ENCODE measurements around the gene UBE2D2.
A peak's percentile ranks its signal among the peaks of the same experiment; 100 is the strongest.

UBE2D2 gene

DNA sequence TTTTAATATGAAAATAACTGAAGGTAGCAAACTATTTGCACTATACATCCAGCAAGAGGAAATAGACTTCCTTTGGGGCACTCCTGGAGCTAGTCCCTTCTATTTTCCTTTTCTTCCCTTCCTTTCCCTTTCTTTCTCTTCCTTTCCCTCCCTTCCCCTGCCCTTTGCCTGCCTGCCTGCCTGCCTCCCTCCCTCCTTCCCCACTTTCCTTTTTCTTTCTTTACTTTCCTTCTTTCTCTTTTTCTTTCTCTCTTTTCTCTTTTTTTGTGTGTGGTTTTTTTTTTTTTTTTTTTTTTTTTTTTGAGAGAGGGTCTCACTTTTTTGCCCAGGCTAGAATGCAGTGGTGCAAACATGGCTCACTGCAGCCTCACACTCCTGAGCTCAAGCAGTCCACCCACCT lies 69.7 kb downstream of the UBE2D2 start:
- DNase-seq: peak in 3 of 42 donors; percentile 6 to 39 (median 34)
- intact Hi-C loops (cut with DNase I): no loop called here

DNA sequence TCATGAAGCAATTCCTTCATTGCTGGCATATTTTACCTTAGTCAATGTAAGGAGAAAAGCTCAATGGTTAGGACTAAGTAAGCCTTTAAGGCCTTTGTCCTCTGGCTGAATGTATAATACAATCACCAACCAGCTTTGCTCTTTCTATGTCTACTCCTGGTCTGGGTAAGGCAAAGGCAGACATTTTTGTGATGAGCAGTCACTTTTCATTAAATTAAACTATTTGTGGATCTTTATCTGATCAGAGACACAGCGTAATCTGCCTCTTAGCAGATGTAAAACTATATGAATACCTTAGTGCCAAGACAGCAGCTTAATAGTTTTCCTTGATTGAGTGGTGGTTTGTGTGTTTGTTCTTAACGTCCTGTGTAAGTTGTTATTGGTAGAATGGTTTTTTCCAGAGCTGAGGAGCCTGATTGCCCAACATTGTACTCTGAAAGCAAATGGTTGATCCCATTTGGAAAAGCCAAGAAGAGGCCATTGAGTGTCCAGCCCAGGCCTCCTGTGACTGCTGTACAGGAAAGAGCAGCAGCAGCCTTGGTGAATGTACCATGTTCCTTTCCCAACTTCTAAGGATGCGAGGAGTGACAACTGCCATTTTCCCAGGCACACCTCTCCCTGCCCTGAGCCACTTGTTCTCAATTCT lies 70.5 kb downstream of the UBE2D2 start:
- peak in 3 of 42 donors; percentile 4 to 29 (median 20) for DNase-seq
- intact Hi-C loops (cut with DNase I): no loop called here

DNA sequence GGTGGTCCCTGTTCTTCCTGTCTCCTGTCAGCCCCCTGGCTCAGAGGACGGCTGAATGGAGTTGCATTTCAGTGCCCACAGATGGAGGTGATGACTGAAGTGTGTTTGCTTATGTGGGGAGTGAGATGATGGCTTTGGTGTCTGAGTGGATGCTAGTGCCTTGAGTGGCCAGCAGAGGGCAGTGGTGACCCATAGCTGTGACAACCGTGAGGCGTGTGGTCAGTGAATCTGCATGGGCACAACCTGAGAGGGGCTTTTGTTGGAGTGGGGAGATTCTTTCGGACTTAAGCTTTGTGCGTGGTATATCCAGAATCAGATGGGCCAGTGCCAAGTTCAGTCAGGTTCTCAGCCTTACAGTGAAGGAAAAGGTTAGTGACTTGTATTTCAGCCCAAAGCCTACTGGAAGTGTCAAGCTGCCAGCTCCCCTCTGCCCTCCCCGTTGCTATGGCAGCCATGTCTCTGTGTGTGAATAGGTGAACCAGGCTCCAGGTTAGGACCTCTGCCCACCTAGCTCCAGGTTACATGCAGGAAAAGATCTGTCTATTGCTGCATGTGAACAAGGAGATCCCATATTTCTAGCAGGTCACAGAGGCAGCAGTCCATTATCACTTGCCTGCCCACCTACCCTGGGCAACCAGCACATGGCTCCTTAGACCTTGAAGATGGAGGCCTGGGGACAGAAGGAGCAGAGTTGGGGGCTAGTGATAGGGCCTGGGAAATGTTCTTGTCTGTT lies 72.3 kb downstream of the UBE2D2 start:
- peak; percentile 45 to 92 (median 80) for DNase-seq
- intact Hi-C loops (cut with DNase I): loop anchor here (1.0 to 2.0 kb wide), 2 partner anchors 15 to 132 kb away; partner anchors contain the start of gene CXXC5

DNA sequence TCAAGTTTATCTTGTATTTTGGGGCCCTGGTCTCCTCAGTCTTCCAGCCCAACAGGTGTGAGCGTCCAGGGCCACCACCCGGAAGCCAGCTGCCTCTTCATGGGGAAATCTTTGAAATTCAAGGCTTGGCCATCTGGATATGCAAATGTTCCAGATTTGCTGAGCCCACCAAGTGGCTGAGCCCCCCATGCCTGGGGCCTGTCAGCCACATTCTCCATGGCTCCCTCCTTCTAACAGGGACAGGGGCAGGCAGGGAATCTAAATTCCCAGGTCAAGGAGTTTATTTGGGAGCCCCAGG lies 72.8 kb downstream of the UBE2D2 start:
- intact Hi-C loops (cut with DNase I): loop anchor here (2.0 kb wide), 1 partner anchor 15 kb away; the partner anchor contains the start of gene CXXC5

DNA sequence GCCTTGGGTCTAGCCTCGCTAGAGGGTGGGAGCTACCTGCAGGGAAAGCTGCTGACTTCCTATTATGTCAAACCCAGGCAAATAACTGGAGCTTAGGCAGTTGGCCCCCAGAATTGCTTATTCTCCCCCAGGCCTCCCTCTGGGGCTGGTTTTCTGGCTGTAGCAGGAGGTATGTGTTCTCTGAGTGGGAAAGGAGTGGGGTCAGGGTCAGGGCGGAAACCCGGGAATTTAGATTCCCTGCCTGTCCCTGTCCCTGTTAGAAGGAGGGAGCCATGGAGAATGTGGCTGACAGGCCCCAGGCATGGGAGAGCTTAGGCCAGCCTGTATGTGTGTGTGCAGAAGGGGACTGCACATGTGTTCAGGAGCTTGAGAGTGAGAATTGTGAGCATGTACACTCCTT lies 73.4 kb downstream of the UBE2D2 start:
- DNase-seq: peak in 4 of 42 donors; percentile 1 to 26 (median 16)
- intact Hi-C loops (cut with DNase I): loop anchor here (2.0 kb wide), 1 partner anchor 14 kb away; the partner anchor contains the start of gene CXXC5

More for the DNA sequence above, 72.8 kb downstream of the UBE2D2 start:
- DNase-seq: peak in 4 of 42 donors; percentile 4 to 32 (median 24)

DNA sequence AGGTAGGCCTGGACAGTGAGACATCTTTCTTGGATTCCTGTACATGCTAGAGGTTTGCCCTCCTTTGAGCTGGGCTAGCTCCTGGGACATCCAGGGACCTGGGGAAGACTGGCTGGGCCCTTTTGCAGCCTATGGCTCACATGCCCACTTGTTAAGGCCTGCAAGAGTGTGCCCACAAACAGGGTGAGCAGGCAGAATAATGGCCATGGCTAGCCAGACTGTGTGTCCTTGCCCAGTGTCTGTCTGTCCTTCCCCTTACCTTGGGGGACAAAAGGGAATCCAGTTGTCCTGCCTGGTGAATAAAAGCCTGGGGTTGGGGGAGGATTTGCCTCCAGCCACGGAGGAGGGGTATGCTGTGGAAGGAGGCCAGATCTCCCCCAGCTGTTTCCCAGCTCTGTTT lies 74.1 kb downstream of the UBE2D2 start:
- intact Hi-C loops (cut with DNase I): loop anchor here (2.0 kb wide), 1 partner anchor 14 kb away; the partner anchor contains the start of gene CXXC5
- peak in 4 of 42 donors; percentile 3 to 35 (median 12) for DNase-seq

DNA sequence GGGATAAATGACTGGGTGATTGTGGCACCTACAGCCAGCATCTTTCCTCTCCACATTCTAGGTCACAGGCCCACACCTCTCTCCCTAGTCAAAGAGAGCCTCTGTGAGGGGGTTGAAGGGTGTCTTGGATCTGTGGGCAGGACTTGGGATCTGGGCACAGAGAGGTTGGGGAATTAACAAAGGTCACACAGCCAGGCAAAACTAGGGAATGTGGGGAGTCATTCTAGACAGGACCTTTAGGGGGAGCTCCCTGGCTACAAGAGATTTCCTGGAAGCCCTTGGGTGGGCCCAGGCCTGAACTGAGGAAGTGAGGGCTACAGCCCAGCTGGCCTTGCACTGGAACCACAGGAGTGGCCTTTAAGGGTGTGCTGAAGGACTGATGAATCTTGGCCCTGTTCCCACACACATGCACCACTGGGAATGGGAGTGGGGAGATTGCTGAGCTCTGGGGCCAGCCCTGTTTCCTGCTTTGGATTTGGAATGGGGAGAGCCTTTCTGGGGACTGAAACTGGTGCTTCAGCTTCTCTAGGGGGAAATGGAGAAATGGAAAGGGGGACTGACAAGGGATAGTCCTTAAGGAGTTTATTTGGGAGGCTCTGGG lies 74.6 kb downstream of the UBE2D2 start:
- intact Hi-C loops (cut with DNase I): loop anchor here (2.0 kb wide), 1 partner anchor 13 kb away; the partner anchor contains the start of gene CXXC5
- DNase-seq: peak in 36 of 42 donors; percentile 41 to 86 (median 66)

DNA sequence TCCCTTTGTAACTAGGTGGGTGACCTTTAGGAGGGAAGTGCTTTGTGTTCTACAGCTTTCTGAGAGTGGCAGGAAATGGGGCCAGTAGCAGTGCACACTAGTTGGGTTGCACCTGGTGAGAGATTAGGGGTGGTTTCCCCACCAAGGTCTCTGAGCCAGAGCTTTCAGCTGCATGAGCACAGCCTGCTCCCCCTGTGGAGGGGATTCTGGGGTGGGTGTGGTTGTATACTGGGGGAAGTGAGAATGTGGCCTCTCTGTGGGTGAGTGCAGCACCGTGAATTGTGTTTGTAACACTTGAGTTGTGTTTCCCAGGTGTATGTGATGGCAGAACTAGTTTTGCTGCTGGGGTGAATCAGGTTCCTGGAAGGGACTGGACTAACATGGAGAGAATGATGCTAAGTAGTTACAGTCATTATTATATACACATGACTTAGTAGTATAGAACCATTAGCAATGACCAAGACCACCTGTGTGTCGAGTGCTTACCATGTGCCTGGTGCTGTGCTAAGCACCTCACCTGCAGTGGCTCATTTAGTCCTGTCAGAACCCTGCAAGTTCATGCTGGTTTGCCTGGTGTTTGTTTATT lies 75.2 kb downstream of the UBE2D2 start:
- peak in 7 of 42 donors; percentile 7 to 42 (median 15) for DNase-seq
- intact Hi-C loops (cut with DNase I): no loop called here

DNA sequence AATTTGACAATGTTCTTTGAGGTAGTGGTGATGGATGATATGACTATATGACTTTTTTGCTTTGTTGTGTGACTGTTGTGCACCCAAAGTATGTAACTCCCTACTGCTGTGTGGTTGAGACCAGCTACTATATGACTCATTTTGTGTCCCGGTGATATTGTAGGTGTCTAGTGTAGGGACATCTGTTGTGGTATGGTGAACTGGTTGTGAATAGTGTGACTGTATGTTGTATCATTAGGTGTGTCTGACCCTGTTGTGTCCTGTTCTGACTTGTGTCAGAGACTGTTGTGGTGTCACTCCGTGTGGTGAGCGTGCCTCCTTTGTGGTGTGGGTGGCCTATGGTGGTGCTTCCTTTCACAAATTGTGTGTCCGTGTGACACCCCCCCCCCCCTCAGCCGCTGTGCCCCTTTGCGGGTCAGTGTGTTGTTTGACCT lies 75.9 kb downstream of the UBE2D2 start:
- peak in 1 of 42 donors; percentile 24 for DNase-seq
- intact Hi-C loops (cut with DNase I): no loop called here

DNA sequence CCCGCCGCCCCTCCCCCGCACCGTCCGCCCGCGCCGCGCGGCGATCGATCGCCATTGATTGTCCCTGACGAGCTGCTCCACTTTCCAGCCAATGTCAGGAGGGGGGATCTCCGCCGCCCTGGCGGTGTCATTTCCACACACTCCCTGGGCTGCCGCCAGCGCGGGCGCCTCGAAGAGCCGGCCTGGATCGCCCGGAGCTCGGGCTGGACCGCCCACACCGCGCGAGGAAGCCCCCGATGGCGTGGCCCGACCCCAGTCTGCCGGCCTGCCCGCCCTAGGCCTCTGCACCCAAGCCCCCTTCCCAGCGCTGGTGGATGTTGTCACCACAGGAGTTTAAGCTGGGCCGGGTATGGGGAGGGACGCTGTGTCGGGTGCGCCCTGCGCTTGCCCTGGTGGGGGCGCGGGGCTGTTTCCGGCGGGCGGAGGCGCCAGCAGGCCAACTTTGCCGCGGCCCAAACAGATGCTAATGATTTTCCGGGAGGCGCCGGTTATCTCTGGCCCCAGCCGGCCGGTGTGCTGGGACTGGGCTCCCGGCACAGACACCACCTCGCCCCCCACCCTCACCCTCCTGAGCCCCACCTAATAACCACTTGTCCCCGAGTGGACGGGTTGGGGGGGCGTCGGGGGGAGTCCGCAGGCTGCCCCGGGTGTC lies 76.4 kb downstream of the UBE2D2 start:
- peak in 41 of 42 donors; percentile 69 to 94 (median 84) for DNase-seq
- intact Hi-C loops (cut with DNase I): no loop called here

DNA sequence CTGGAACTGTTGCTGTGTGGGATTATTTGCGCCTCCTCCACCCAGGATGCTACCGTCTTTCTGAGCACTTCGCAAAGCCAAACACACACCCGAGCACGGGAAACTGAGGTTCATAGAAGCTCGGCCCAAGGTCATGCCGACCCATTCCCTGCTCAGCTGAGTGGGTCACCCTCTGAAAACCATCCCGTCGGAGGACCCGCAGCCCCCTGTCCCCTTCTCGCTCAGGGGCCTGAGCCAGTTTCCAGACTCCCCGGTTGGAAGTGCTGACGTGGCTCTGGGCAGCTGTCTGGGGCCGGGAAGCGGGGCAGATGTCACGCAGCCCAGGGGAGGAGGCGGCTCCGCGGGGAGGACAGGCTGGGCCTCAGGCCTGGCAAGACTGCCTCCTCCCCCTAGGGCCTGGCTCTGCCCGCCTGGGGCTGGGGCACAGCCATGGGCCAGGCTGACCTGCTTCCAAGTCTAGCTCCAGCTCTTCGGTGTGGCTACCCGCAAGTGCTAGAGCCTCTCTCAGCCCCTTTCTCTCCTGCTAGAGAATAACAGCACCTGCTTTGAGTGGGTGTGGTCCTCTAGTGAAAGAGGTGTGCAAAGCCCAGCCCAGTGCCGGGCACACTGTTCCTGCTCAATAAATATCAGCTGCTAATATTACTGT lies 77.1 kb downstream of the UBE2D2 start:
- DNase-seq: peak; percentile 68 to 95 (median 88)
- intact Hi-C loops (cut with DNase I): no loop called here

DNA sequence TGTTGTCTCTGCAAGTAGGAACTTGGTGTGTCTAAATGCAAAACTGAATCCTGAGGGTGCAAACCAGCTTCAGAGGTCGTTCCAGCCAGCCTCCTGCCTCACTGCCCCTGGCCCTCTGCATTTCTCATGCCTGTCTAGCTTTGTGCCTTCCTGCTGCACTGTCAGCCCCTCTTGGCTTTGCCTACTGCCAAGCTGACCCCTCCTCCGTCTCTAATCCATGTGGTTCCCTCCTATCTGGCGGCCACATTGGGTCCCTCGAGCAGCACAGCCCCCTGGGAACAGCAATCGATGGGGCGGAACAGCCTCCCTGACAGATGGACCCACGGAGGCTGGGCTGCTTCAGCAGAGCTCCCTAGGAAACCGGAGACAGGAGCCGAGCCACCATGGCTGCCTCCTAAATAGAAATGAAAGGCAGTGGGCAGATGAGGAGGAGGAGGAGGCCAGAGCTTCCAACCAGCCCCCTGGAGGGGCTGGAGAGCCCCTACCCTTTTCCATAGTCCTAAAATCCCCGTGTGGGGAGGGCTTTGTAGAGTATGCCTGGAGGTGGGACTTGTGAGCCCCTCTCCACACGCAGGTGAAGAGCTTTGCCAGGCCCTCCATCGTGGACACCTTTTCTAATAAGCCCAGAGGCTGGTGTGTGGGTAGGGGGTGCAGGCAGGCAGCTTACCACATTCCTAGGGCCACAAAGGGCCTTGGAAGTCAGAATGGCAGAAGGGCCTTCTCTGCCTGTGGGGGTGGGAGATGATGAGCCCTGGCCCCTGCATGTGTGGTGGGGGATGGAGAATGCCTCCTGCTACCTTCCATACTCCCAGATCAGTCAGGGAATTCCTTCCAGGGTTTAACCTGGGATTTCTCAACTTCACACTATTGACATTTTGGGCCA lies 77.8 kb downstream of the UBE2D2 start:
- intact Hi-C loops (cut with DNase I): no loop called here
- peak in 12 of 42 donors; percentile 2 to 39 (median 16) for DNase-seq

DNA sequence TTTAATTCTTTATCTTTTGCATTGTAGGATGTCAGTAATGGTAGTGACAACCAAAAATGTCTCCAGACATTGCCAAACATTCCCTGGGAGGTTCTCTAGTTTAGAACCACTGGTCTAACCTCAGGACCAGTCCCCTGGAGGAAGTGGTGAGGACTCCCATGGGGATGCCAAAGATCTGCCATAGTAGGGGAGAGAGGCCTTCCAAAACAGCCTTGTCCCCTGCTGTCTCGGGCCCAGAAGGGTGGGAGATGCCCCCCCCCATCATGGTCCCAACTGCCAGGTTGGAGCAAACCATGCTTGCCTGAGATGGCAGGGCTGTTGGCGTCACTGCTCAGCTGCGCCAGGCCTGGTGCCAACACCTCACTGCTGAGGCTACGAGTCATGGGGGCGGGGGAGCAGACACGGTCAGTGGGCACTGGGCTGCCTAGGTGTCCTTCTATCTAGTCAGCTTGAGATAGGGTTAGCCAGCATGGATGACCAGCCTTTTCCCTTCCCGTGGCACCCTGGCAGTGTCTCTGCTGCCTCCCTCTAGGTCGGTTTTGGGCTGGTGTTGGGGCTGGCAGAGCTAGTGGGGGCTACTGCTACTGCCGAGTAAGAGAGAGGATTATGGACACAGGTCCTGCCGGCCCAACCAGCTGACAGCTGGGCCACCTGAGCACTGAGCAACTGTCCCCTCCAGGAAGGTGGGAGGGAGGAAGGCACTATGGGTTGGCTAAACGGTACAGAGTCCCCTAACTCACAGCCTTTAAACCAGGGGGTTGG lies 78.7 kb downstream of the UBE2D2 start:
- peak in 37 of 42 donors; percentile 42 to 86 (median 64) for DNase-seq
- intact Hi-C loops (cut with DNase I): no loop called here

DNA sequence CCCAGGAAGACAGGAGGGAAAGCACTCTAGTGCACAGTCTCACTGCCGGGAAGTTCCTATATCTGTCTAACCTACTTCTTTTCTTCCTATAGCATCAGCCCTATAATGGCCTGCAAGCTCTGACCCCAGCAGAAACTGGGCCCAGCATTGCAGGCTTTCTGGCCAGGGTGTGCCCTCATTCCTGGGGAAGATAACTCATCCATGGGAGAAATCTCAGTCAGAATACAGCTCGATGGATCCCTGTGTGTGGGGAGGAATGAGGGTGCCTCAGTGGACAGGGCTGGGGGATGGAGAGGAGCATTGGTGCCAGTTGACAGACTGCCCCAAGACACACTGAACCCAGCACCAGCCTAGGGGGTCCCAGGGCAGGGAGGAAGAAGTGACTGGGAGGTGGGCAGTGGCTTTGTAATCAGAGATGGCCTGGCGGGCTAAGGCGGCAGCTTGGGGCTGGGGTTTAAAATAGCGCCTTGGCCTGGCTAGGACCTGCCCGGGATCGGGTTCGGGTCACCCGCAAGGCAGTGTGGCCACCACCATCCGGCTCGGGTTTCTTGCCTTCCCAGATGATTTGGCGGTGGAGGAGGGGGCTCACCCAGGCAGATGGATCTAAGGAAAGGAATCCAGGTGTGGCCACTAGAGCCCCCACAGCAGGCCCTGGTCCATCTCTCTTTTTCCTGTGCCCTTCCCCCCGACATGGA lies 79.4 kb downstream of the UBE2D2 start:
- intact Hi-C loops (cut with DNase I): no loop called here
- peak in 11 of 42 donors; percentile 3 to 41 (median 17) for DNase-seq

DNA sequence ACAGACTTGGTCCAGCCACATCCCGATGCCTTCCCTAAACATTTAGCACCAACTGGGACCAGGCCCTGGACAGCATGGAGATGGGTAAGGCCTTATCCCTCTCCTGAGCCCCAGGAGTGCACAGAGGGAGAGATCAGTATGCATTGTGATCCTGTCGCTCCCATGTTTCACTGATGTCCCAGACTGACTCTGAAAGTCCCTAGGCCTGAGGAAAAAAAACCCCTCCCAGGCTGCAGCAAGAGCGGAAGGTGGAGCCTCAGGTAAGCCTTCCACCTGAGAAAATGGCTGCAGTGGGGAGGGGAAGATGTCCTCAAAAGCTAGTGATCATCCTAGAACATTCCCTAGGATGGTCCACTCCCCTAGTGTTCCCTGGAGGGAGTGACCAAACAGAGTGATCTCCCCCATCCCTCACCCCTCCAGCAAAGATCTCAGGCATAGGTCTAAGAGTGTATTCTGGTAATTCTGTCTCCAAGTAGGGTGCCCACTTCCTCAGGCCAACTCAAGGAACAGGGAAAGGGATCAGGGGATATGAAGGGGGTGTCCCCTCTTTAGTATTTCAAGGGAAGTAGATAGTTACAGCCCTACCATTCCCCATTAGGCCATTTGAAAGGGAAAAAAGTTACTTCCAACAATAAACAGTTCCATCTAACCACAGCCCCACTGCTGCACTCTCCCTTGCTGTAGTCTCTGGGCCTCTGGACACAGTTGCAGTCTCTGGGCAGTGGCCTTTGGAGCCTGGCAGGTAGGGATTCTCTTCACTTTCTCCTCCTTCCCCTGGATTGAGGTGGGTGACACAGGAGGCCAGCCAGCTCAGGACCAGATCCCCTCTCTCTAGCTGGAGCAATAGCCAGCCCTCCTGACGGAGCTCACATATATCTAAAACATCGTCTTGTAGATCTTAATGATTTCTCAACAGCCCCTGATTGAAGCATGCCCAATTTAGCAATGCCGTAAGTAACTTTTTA lies 80.3 kb downstream of the UBE2D2 start:
- intact Hi-C loops (cut with DNase I): no loop called here
- DNase-seq: peak in 11 of 42 donors; percentile 1 to 38 (median 12)

Measured in head of caudate nucleus (tissue), 42 donors.